HEK293T (cell line): ENCODE results near the gene MBL2.

ENCODE experiments used
- CTCF ChIA-PET: fragments of 350-600 bp; formaldehyde crosslinking; extraction: SDS; loops from one replicate; lab custom pipeline; 2021; ENCODE audit warnings: antibody characterized with exemption, inconsistent platforms; lab: Yijun Ruan, JAX
- POLR2A ChIA-PET: fragments of 350-600 bp; formaldehyde crosslinking; extraction: SDS; loops from one replicate; lab custom pipeline; 2020; ENCODE audit warnings: antibody characterized with exemption, inconsistent platforms; lab: Yijun Ruan, JAX
- DNase-seq: peaks from one replicate; pipeline ENCODE4 v3.0.0; 2012; ENCODE audit warnings: mixed read lengths; ENCODE audit errors: extremely low spot score
- ARNT ChIP-seq: fragments of 450-650 bp; IDR thresholded peaks from 2 replicates; pipeline ENCODE4 v1.6.1; 2017; ENCODE audit warnings: mild to moderate bottlenecking
- BHLHE40 ChIP-seq: fragments of 450-650 bp; IDR thresholded peaks from 2 replicates; pipeline ENCODE4 v1.6.1; 2016; ENCODE audit warnings: mild to moderate bottlenecking, moderate library complexity, borderline replicate concordance
- CTBP1 ChIP-seq: fragments of 450-650 bp; IDR thresholded peaks from 2 replicates; pipeline ENCODE4 v1.6.1; 2016; ENCODE audit warnings: borderline replicate concordance
- ELF4 ChIP-seq: fragments of 450-650 bp; IDR thresholded peaks from 2 replicates; pipeline ENCODE4 v1.6.1; 2017; ENCODE audit warnings: antibody characterized with exemption
- FOXA1 ChIP-seq: fragments of 450-650 bp; IDR thresholded peaks from 2 replicates; pipeline ENCODE4 v1.6.1; 2016; ENCODE audit warnings: mild to moderate bottlenecking
- FOXK2 ChIP-seq: fragments of 450-650 bp; IDR thresholded peaks from 2 replicates; pipeline ENCODE4 v1.6.1; 2016; ENCODE audit warnings: mild to moderate bottlenecking
- FOXM1 ChIP-seq: fragments of 450-650 bp; IDR thresholded peaks from 2 replicates; pipeline ENCODE4 v1.6.1; 2017; ENCODE audit warnings: mild to moderate bottlenecking, borderline replicate concordance
- HDGF ChIP-seq: fragments of 450-650 bp; IDR thresholded peaks from 2 replicates; pipeline ENCODE4 v1.6.1; 2017; ENCODE audit warnings: antibody characterized with exemption, borderline replicate concordance
- L3MBTL2 ChIP-seq: fragments of 450-650 bp; conservative IDR thresholded peaks from 2 replicates; pipeline ENCODE4 v1.6.1; 2016; ENCODE audit warnings: mild to moderate bottlenecking
- LEF1 ChIP-seq: fragments of 450-650 bp; IDR thresholded peaks from 2 replicates; pipeline ENCODE4 v1.6.1; 2017; ENCODE audit warnings: mild to moderate bottlenecking, borderline replicate concordance
- NFRKB ChIP-seq: fragments of 450-650 bp; IDR thresholded peaks from 2 replicates; pipeline ENCODE4 v1.6.1; 2016; ENCODE audit warnings: mild to moderate bottlenecking, moderate library complexity
- PKNOX1 ChIP-seq: fragments of 450-650 bp; IDR thresholded peaks from 2 replicates; pipeline ENCODE4 v1.6.1; 2016
- SP1 ChIP-seq: fragments of 450-650 bp; IDR thresholded peaks from 2 replicates; pipeline ENCODE4 v1.6.1; 2017
- SUZ12 ChIP-seq: fragments of 450-650 bp; IDR thresholded peaks from 2 replicates; pipeline ENCODE4 v1.6.1; 2016; ENCODE audit warnings: mild to moderate bottlenecking
- TARDBP ChIP-seq: fragments of 450-650 bp; IDR thresholded peaks from 2 replicates; pipeline ENCODE4 v1.6.1; 2016
- ZNF384 ChIP-seq: fragments of 450-650 bp; IDR thresholded peaks from 2 replicates; pipeline ENCODE4 v1.6.1; 2016

MBL2 gene

GRCh38 chr10:52780391-52781155, 8.0 kb upstream of the MBL2 start:
- no peak for TF ChIP-seq ARNT
- no peak for DNase-seq
- POLR2A ChIA-PET: interaction anchor here (1.2 kb wide), 1 partner anchor 40 kb away, joined by 3 read pairs; no protein-coding TSS in a partner anchor
- CTCF ChIA-PET: interaction anchor here (0.7 to 5.1 kb wide), 13 partner anchors 9 to 697 kb away, joined by 3 to 34 read pairs (median 3); no protein-coding TSS in a partner anchor

GRCh38 chr10:52779541-52780390, 7.2 kb upstream of the MBL2 start:
- CTCF ChIA-PET: interaction anchor here (0.7 to 5.1 kb wide), 15 partner anchors 8 to 698 kb away, joined by 3 to 34 read pairs (median 4); no protein-coding TSS in a partner anchor
- POLR2A ChIA-PET: no interaction called here
- TF ChIP-seq BHLHE40 (no peak), LEF1 (no peak), ZNF384 (no peak), SP1 (no peak), FOXK2 (no peak), HDGF (no peak), CTBP1 (no peak), SUZ12 (no peak), ELF4 (no peak), FOXA1 (no peak), ARNT (no peak), PKNOX1 (no peak), TARDBP (no peak), FOXM1 (no peak), NFRKB (no peak), L3MBTL2 (no peak)
- peak; percentile 90 for DNase-seq

GRCh38 chr10:52778511-52779392, 6.2 kb upstream of the MBL2 start:
- TF ChIP-seq CTBP1: no peak
- TF ChIP-seq NFRKB: no peak
- no peak for TF ChIP-seq SP1
- no peak for TF ChIP-seq LEF1
- no peak for TF ChIP-seq FOXM1
- no peak for TF ChIP-seq L3MBTL2
- no peak for TF ChIP-seq BHLHE40
- no peak for TF ChIP-seq FOXK2
- TF ChIP-seq FOXA1: no peak
- no peak for TF ChIP-seq SUZ12
- no peak for TF ChIP-seq ZNF384
- TF ChIP-seq HDGF: no peak
- TF ChIP-seq ELF4: no peak
- TF ChIP-seq ARNT: no peak
- no peak for TF ChIP-seq TARDBP
- TF ChIP-seq PKNOX1: no peak
- ChIA-PET CTCF (interaction anchor here (0.6 to 5.1 kb wide), 11 partner anchors 9 to 471 kb away, joined by 3 to 34 read pairs (median 6); no protein-coding TSS in a partner anchor), POLR2A (no interaction called here)
- DNase-seq: no peak

GRCh38 chr10:52777414-52777813, 4.8 kb upstream of the MBL2 start:
- TF ChIP-seq PKNOX1 (no peak), ZNF384 (no peak), FOXK2 (no peak), CTBP1 (no peak), TARDBP (no peak), L3MBTL2 (no peak), NFRKB (no peak), SUZ12 (no peak)
- POLR2A ChIA-PET: no interaction called here
- DNase-seq: no peak
- CTCF ChIA-PET: interaction anchor here (1.5 to 5.1 kb wide), 4 partner anchors 36 to 469 kb away, joined by 3 to 34 read pairs (median 18); partner anchors contain the start of gene DKK1

GRCh38 chr10:52776471-52776903, 3.9 kb upstream of the MBL2 start:
- CTCF ChIA-PET: no interaction called here
- DNase-seq: no peak
- TF ChIP-seq CTBP1: no peak
- no peak for TF ChIP-seq ZNF384
- TF ChIP-seq SP1: no peak
- TF ChIP-seq TARDBP: no peak
- TF ChIP-seq LEF1: no peak
- TF ChIP-seq ARNT: no peak
- no peak for TF ChIP-seq SUZ12
- no peak for TF ChIP-seq FOXA1
- no peak for TF ChIP-seq ELF4
- no peak for TF ChIP-seq L3MBTL2
- no peak for TF ChIP-seq FOXK2
- no peak for TF ChIP-seq BHLHE40
- TF ChIP-seq NFRKB: no peak
- TF ChIP-seq HDGF: no peak
- TF ChIP-seq FOXM1: no peak
- no peak for TF ChIP-seq PKNOX1
- POLR2A ChIA-PET: no interaction called here
